Type B pancreatic cell (in vitro differentiated cells): ENCODE data around the gene NDUFS6. TPM values are rescaled to one million over a fixed set of nuclear protein-coding genes. Genes with fewer than 3 reads are reported as not detected.

Experiments
- DNase-seq: peaks from one replicate; pipeline ENCODE4 v3.0.0; 2021; ENCODE audit warnings: mixed read lengths; ENCODE audit not compliant: unreplicated experiment; ENCODE audit errors: extremely low spot score
- H3K27ac Mint-ChIP-seq: 2 replicates; pipeline ENCODE4 v1.8.0; 2021; ENCODE audit warnings: mild to moderate bottlenecking, mixed read lengths
- H3K27me3 Mint-ChIP-seq: 2 replicates; pipeline ENCODE4 v1.8.0; 2021; ENCODE audit warnings: mixed read lengths
- H3K36me3 Mint-ChIP-seq: 2 replicates; pipeline ENCODE4 v1.8.0; 2021; ENCODE audit warnings: mixed read lengths
- H3K4me1 Mint-ChIP-seq: one replicate; pipeline ENCODE4 v1.8.0; 2021; ENCODE audit warnings: mixed read lengths; ENCODE audit not compliant: unreplicated experiment
- H3K4me3 Mint-ChIP-seq: 2 replicates; pipeline ENCODE4 v1.8.0; 2021; ENCODE audit warnings: mild to moderate bottlenecking, mixed read lengths
- H3K9me3 Mint-ChIP-seq: 2 replicates; pipeline ENCODE4 v1.8.0; 2021; ENCODE audit warnings: mixed read lengths
- total RNA-seq: library from RNA; stranded (reverse); gene quantifications from 2 replicates; pipeline ENCODE4 v1.2.1, GENCODE V29; 2021; ENCODE audit warnings: low replicate concordance
- TF ChIP-seq, protein P1 (sequence below): fragments of 200-600 bp; sonication (generic); conservative IDR thresholded peaks from 2 replicates; pipeline ENCODE4 v1.5.0; 2021; ENCODE audit warnings: antibody characterized with exemption, mild to moderate bottlenecking

Gene NDUFS6
- total RNA-seq, 1 donor from 2014 or later: 37.7 TPM

DNA sequence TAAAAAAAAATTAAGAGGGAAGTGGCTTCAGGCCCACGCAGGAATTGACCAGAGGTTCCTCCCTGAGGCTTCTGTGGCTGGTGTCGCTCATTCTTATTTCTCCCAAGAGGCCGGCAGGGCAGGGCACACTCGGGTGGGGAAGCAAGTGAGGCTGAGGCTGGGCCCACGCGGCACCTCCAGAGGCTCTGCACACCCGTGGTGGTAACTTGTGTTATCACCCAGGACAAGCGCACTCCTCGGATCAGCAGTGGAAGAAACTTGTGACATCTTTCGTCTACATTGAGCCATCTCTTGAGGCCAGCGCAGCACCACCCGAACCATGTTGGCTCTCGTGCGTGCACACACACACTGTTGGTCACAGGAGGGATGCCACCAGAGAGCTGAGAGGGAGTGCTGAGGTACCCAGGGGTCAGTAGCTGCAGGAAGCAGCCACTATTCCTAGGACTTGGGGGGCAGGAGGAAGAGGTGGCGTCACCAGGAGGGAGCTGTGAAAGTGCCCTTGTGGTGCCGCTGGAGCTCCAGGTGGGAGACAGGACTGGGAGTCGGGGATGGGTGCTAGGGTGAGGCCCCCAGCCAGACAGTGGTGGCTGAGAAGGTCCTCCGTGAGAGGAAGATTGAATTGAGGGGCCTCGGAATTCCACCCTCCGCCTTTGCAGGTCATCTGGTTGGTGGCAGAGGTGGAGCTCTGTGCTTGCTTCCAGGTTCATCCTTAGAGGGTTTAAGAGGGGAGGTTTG is 6.4 kb downstream of the NDUFS6 start:
- no peak overlapping the region for H3K27ac Mint-ChIP-seq
- TF ChIP-seq, protein P1, sequence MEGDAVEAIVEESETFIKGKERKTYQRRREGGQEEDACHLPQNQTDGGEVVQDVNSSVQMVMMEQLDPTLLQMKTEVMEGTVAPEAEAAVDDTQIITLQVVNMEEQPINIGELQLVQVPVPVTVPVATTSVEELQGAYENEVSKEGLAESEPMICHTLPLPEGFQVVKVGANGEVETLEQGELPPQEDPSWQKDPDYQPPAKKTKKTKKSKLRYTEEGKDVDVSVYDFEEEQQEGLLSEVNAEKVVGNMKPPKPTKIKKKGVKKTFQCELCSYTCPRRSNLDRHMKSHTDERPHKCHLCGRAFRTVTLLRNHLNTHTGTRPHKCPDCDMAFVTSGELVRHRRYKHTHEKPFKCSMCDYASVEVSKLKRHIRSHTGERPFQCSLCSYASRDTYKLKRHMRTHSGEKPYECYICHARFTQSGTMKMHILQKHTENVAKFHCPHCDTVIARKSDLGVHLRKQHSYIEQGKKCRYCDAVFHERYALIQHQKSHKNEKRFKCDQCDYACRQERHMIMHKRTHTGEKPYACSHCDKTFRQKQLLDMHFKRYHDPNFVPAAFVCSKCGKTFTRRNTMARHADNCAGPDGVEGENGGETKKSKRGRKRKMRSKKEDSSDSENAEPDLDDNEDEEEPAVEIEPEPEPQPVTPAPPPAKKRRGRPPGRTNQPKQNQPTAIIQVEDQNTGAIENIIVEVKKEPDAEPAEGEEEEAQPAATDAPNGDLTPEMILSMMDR: no peak
- no peaks in the 10 kb centered on the region for H3K9me3 Mint-ChIP-seq
- no peak for DNase-seq
- H3K4me1 Mint-ChIP-seq: peaks cover 16% of the 10 kb centered on the region
- no peaks in the 10 kb centered on the region for H3K27me3 Mint-ChIP-seq
- peaks cover 46% of the 10 kb centered on the region for H3K36me3 Mint-ChIP-seq
- no peak overlapping the region for H3K4me3 Mint-ChIP-seq

DNA sequence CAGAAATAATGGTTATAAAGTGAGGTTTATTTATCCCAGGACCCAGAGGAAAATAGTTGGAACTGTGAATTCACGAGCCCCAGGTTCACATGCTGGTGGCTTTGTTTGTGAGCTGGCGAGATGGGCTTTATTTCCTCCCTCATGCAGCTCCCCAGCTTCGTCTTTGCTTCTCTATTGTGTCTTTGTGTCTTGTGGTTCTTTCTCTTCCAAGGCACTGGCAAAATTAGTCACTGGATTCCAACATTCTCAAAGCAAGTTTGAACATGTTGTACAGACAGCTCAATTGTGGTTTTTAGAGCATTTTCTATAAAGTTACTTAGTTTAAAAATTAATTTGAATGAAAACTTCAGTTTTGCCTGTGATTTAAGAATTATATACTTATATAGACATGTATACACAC is 7.2 kb downstream of the NDUFS6 start:
- no peak overlapping the region for H3K4me3 Mint-ChIP-seq
- H3K27ac Mint-ChIP-seq: no peak overlapping the region
- no peaks in the 10 kb centered on the region for H3K9me3 Mint-ChIP-seq
- H3K27me3 Mint-ChIP-seq: no peaks in the 10 kb centered on the region
- peaks cover 8% of the 10 kb centered on the region for H3K4me1 Mint-ChIP-seq
- peaks cover 41% of the 10 kb centered on the region for H3K36me3 Mint-ChIP-seq
- no peak for DNase-seq
- TF ChIP-seq, protein P1: no peak

DNA sequence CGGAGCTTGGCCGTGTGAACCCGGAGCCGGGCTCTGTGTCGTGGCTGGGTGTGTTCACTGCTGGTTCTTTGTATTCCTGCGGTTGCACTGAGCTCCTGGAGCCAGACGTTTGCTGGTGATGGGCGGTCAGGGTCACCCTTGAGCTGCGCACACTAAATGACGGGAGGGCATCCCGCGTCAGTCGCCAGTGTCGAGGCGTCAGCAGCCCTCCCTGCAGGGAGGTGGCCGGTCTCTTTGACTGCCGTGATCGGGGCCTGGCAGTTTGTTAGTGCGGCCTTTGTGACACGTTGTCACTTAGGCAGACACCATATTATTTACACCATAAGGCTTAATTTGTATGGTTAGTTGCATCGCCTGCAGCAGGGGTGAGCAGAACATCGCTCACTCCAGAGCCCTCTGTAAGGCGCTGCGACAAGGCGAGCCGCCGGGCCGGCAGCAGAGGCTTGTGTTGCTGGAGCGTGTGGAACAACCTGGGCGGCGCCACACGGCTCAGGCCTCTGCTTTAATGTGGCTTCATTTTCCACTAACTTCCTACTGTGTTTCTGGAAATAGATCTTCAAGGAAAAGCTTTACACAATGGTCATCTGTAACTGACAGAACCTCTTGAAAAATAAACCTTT is 8.3 kb downstream of the NDUFS6 start:
- Mint-ChIP-seq H3K27ac (no peak overlapping the region), H3K4me3 (no peak overlapping the region), H3K27me3 (no peaks in the 10 kb centered on the region), H3K9me3 (no peaks in the 10 kb centered on the region), H3K36me3 (peaks cover 41% of the 10 kb centered on the region), H3K4me1 (peaks cover 5% of the 10 kb centered on the region)
- no peak for DNase-seq
- TF ChIP-seq, protein P1: no peak

DNA sequence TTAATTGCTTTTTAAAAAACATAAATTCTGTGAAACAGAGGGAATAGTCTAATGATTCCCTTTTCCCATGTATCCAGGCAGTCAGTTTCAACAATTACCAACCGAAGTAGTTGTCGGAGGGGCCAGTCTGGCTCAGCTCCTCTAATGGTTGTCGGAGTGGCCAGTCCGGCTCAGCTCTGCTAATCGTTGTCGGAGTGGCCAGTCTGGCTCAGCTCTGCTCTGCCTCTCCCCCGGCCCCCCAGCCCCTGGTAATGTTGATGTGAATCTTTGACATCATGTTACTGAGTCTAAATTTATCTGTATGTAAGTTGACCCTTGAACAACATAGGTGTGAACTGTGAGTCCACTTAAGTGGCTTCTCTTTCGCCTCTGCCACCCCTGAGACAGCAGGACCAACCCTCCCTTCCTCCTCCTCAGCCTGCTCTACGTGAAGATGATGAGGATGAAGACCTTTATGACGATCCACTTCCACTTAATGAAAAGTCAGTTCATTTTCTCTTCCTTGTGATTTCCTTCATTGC is 9.4 kb downstream of the NDUFS6 start:
- Mint-ChIP-seq H3K36me3 (peaks cover 42% of the 10 kb centered on the region), H3K27ac (no peak overlapping the region), H3K9me3 (no peaks in the 10 kb centered on the region), H3K4me1 (peaks cover 5% of the 10 kb centered on the region), H3K4me3 (no peak overlapping the region), H3K27me3 (no peaks in the 10 kb centered on the region)
- no peak for DNase-seq
- TF ChIP-seq, protein P1: no peak

DNA sequence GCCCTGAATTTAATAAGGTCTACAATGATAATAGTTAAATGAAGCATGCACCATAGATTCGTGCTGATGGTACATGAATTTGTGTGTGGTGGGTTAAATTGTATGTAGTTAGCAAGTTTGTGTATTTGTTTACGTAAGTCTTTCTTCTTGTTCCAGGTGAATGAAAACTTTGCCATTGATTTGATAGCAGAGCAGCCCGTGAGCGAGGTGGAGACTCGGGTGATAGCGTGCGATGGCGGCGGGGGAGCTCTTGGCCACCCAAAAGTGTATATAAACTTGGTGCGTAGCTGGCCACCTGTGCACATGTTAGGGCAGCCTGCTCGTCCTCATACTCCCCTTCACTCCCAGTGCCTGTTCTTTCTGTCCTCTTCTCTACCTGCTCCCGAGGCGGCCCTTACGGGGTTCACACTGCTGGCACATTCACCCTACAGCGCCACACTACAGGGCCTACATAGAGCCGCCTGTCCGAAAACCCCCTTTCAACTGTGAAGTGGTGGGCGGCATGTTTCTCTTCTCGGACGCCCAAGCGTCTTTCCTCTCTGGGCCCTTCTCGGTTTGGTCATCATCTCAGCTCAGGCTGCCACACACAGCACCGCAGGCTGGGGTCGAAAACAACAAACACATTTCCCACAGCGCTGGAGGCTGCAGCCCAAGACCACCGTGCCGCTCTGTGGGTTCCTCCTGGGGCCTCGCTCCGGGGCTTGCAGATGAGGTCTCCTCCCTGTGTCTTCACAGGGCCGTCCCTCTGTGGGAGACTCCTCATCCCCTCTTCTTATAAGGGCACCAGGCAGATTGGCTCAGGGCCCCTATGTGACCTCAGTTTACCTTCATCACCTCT is 13.2 kb downstream of the NDUFS6 start:
- TF ChIP-seq, protein P1: no peak
- DNase-seq: no peak
- Mint-ChIP-seq H3K4me3 (no peak overlapping the region), H3K4me1 (no peaks in the 10 kb centered on the region), H3K27me3 (no peaks in the 10 kb centered on the region), H3K9me3 (no peaks in the 10 kb centered on the region), H3K27ac (no peak overlapping the region), H3K36me3 (peaks cover 59% of the 10 kb centered on the region)
